Thoracic aorta (tissue), 2 donors: ENCODE results near the gene CAPN8. TPM values are rescaled to one million over a fixed set of nuclear protein-coding genes. Genes with fewer than 3 reads are reported as not detected.
A peak's percentile ranks its signal among the peaks of the same experiment; 100 is the strongest.

Experiments used
- ATAC-seq: fragments of 150-250 bp; one replicate; pipeline ENCODE4 v1.8.0; 2017; ENCODE audit warnings: low read depth; ENCODE audit not compliant: insufficient number of reproducible peaks, low FRiP score
- DNase-seq: peaks from one replicate; pipeline ENCODE4 v3.0.0-alpha.2; 2020; ENCODE audit warnings: low spot score
- H3K27ac ChIP-seq, 2 donors: fragments of 200-600 bp; sonication (generic); 1 replicate in 1 of 2; 2 replicates in 1 of 2; pipeline ENCODE4 v1.5.1; 2016; ENCODE audit warnings: mild to moderate bottlenecking in 2 of 2, moderate library complexity in 2 of 2
- H3K27me3 ChIP-seq: fragments of 200-600 bp; sonication (generic); replicated peaks from 2 replicates; pipeline ENCODE4 v1.6.0; 2016; ENCODE audit warnings: mild to moderate bottlenecking; ENCODE audit not compliant: insufficient read depth
- H3K36me3 ChIP-seq: fragments of 200-600 bp; sonication (generic); one replicate; pipeline ENCODE4 v1.5.1; 2016
- H3K4me1 ChIP-seq, 2 donors: fragments of 200-600 bp; sonication (generic); 1 replicate in 1 of 2; 2 replicates in 1 of 2; pipeline versions ENCODE4 v1.5.1 to v1.6.0; 2016; ENCODE audit warnings: low read depth in 2 of 2, mild to moderate bottlenecking in 1 of 2; ENCODE audit not compliant: control insufficient read depth in 1 of 2
- H3K4me3 ChIP-seq: fragments of 200-600 bp; sonication (generic); 2 replicates; pipeline ENCODE4 v1.5.1; 2016; ENCODE audit warnings: mild to moderate bottlenecking
- H3K9me3 ChIP-seq: fragments of 200-600 bp; sonication (generic); 2 replicates; pipeline ENCODE4 v1.5.1; 2016
- total RNA-seq, 2 donors: library from RNA; depleted of rRNA; stranded (reverse); fragments of >200 nt; gene quantifications; one replicate each; pipeline versions ENCODE4 v1.1.0 to v1.2.3, GENCODE V29; 2016
- TF ChIP-seq, protein P1 (sequence below): fragments of 200-600 bp; sonication (generic); IDR thresholded peaks from one replicate; pipeline ENCODE4 v1.5.1; 2019; ENCODE audit warnings: antibody characterized with exemption

The CAPN8 gene
- total RNA-seq, 2 donors from 2014 or later: 17.5 TPM; not detected in 1

DNA sequence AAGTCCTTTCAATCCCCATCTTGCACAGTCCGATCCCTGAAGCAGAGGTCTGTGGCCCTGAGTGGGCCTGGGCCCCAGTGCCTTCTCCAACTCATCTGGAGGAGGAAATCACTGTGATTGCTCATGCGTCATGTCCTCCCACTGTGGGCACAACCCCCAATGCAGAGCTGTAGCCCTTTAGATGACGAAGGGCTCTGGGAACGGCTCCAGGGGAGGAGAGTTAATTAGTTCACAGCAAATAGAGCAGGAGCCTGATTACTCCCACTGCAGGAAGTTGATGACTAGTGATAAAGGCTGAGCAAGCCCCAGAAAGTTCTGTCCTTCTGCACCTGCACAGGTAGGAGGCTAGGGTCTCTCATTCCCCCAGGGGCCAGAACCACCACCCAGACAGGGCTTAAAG is 160.8 kb downstream of the CAPN8 start:
- peaks cover 0 to 6% of the 10 kb centered on the region in 2 donors for H3K4me1 ChIP-seq
- no peak for ATAC-seq
- H3K36me3 ChIP-seq: no peaks in the 10 kb centered on the region
- TF ChIP-seq, protein P1, sequence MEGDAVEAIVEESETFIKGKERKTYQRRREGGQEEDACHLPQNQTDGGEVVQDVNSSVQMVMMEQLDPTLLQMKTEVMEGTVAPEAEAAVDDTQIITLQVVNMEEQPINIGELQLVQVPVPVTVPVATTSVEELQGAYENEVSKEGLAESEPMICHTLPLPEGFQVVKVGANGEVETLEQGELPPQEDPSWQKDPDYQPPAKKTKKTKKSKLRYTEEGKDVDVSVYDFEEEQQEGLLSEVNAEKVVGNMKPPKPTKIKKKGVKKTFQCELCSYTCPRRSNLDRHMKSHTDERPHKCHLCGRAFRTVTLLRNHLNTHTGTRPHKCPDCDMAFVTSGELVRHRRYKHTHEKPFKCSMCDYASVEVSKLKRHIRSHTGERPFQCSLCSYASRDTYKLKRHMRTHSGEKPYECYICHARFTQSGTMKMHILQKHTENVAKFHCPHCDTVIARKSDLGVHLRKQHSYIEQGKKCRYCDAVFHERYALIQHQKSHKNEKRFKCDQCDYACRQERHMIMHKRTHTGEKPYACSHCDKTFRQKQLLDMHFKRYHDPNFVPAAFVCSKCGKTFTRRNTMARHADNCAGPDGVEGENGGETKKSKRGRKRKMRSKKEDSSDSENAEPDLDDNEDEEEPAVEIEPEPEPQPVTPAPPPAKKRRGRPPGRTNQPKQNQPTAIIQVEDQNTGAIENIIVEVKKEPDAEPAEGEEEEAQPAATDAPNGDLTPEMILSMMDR: no peak
- no peak for DNase-seq
- no peak overlapping the region for H3K27ac ChIP-seq
- no peaks in the 10 kb centered on the region for H3K27me3 ChIP-seq
- H3K4me3 ChIP-seq: no peak overlapping the region
- no peaks in the 10 kb centered on the region for H3K9me3 ChIP-seq

DNA sequence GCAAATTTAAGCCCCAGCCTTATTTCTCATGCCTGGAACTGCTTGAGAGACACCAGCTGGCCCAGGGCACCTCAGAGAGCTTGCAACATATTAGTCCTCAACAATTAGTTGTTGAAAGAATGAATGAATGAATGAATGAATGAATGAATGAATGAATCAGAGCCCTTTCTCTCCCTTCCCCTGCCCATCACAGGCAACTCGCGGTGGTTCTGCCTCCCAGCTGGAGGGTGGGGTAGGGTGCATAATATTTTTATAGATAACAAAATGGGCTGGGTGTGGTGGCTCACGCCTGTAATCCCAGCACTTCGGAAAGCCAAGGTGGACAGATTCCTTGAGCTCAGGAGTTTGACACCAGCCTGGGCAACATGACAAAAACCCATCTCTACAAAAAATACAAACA is 162.2 kb downstream of the CAPN8 start:
- Histone ChIP-seq H3K4me1 (peaks cover 0 to 7% of the 10 kb centered on the region in 2 donors), H3K27me3 (no peaks in the 10 kb centered on the region), H3K9me3 (no peaks in the 10 kb centered on the region), H3K27ac (no peak overlapping the region), H3K4me3 (no peak overlapping the region), H3K36me3 (no peaks in the 10 kb centered on the region)
- ATAC-seq: no peak
- TF ChIP-seq, protein P1: no peak
- no peak for DNase-seq

DNA sequence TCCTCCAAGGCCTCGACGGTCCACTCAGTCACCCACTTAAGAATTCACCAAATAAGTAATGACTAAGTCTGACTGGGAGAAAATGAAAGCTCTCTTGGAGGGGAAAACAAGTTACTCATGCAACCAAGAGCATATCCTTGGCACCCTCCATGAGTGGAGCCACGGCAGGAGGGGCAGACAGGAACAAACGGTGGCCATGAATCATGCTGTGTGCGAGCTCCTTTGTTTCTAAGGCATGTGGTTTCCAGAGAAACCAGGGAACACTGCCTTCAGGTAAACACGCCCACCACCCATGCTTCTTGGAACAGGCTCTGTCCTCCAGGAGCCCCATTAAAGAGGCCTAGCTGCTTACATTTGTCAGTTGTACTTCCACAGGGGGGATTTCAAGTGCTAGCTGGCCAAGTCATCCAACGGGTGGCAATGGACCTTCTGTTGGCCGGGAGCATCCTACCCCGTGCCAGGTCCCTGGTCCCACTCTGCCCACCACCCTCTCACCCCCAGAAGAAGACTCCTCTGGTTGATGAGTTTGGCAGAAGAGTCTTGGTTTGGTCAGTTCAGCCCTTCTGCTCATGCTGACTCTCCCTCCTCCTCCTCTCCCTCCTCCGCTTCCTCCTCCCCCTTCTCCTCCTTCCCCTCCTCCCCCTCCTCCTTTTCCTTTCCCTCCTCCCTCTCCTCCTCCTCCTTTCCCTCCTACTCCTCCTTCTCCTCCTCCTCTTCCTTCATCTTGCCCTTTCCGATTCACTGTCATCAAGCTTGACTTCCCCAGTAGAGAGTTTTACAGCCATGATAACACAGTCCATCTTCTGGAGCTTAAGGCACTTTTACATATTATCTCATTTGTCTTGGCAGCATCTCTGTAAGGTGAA is 164.7 kb downstream of the CAPN8 start:
- DNase-seq: no peak
- peaks cover 0 to 7% of the 10 kb centered on the region in 2 donors for H3K4me1 ChIP-seq
- H3K4me3 ChIP-seq: no peak overlapping the region
- no peaks in the 10 kb centered on the region for H3K36me3 ChIP-seq
- no peaks in the 10 kb centered on the region for H3K9me3 ChIP-seq
- no peak overlapping the region for H3K27ac ChIP-seq
- ATAC-seq: peak; percentile 78
- H3K27me3 ChIP-seq: no peaks in the 10 kb centered on the region
- TF ChIP-seq, protein P1: no peak

DNA sequence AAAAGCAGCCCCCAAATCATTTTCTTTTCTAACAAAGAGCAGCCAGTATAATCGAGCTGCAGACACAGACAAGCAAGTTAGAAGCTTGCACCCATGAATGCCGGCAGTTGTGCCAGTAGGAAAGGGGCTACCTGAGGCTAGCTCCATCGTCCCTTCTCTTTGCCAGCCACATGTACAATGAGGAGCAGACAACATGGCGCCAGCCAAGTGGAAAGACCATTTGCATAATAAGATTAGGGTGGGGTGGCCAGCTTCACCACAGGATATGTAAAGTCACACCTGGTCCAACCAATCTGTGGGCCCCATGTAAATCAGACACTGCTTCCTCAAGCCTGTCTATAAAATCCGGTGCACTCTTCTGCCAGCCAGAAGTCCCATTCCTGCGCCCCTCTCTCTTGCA is 168.6 kb downstream of the CAPN8 start:
- Histone ChIP-seq H3K27ac (no peak overlapping the region), H3K4me1 (peaks cover 0 to 7% of the 10 kb centered on the region in 2 donors), H3K36me3 (no peaks in the 10 kb centered on the region), H3K4me3 (no peak overlapping the region), H3K27me3 (no peaks in the 10 kb centered on the region), H3K9me3 (no peaks in the 10 kb centered on the region)
- TF ChIP-seq, protein P1: no peak
- ATAC-seq (no peak), DNase-seq (no peak)

DNA sequence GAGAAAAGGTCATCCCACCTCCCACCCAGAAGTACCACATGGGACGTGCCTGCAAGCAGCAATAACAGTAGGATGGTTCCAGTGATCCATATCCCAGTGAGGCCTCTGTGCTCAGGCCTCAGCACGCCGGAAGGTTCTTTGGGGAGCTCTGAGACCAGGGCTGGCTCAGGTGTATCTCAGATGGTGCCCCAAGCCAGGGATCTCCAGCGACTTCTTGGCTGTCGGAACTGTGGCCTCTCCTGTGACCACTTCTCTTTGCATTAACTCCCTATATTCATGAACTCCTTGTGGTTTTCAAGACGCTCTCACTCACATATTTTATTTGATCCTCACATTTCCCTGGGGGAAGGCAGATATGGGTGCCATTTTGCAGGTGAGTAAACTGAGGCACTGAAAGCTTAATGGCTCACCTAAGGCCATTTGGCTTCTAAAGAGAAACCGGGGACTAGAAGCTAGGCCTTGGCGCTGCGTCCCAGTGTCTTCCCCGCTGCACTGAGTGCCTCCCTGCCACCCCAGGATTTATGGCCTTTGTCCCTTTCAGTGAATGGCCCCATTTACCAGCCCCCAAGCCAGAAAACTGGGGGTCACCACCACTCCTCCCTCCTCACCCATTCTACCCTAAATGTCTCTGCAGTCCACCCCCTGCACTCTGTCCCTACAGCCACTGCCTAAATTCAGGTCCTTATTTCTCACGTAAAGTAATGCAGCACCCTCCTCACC is 170.4 kb downstream of the CAPN8 start:
- TF ChIP-seq, protein P1: no peak
- Histone ChIP-seq H3K9me3 (no peaks in the 10 kb centered on the region), H3K27me3 (no peaks in the 10 kb centered on the region), H3K4me3 (no peak overlapping the region), H3K36me3 (no peaks in the 10 kb centered on the region), H3K27ac (no peak overlapping the region), H3K4me1 (peaks cover 0 to 4% of the 10 kb centered on the region in 2 donors)
- ATAC-seq (no peak), DNase-seq (no peak)
